K562 (cell line): ENCODE data around the gene TNFRSF6B. TPM values are rescaled to one million over a fixed set of nuclear protein-coding genes. Genes with fewer than 3 reads are reported as not detected.

ENCODE experiments used
- ARHGAP35 ChIP-seq: fragments of 450-650 bp; IDR thresholded peaks from 2 replicates; pipeline ENCODE4 v1.6.1; 2018; ENCODE audit not compliant: partially characterized antibody
- CBX2 ChIP-seq: fragments of 200-600 bp; sonication (generic); IDR thresholded peaks from one replicate; pipeline ENCODE4 v1.6.1; 2012; ENCODE audit warnings: mild to moderate bottlenecking, low read length, inconsistent platforms; ENCODE audit not compliant: insufficient read depth, poor library complexity, severe bottlenecking
- CHD7 ChIP-seq: fragments of 200-600 bp; sonication (generic); IDR thresholded peaks from one replicate; pipeline ENCODE4 v1.6.1; 2012; ENCODE audit warnings: mild to moderate bottlenecking, low read depth, low read length, inconsistent platforms
- GMEB1 ChIP-seq: fragments of 250-450 bp; sonication (Bioruptor Pico); IDR thresholded peaks from 2 replicates; pipeline ENCODE4 v1.4.0; 2020; ENCODE audit warnings: mild to moderate bottlenecking
- NELFE ChIP-seq: IDR thresholded peaks from 2 replicates; pipeline ENCODE4 v1.6.1; 2011; ENCODE audit warnings: mild to moderate bottlenecking; ENCODE audit not compliant: insufficient read depth, insufficient read length
- TCF3 ChIP-seq: sonication (generic); formaldehyde crosslinking; IDR thresholded peaks from 2 replicates; pipeline ENCODE4 v1.4.0; 2020; ENCODE audit warnings: mild to moderate bottlenecking, missing genetic modification reagents
- ZSCAN32 ChIP-seq: fragments of 450-650 bp; formaldehyde crosslinking; IDR thresholded peaks from 2 replicates; pipeline ENCODE4 v1.4.0; 2020; ENCODE audit warnings: mild to moderate bottlenecking, moderate library complexity
- polyA plus RNA-seq, 8 experiments: library from polyadenylated mRNA; depleted of rRNA in 4 of 8; stranded (reverse) in 5 of 8; unstranded in 3 of 8; fragments of >200 nt; fragmentation: Nextera tagmentation in 2 of 8; fragmentation: Illumina TruSeq in 1 of 8; extraction: Ambion mirVana in 2 of 8; extraction: Trizol in 1 of 8; gene quantifications; 2 replicates each; pipeline versions ENCODE4 v1.2.1 to v1.2.3, GENCODE V29; 2011 to 2014; ENCODE audit warnings: inconsistent platforms in 1 of 8, missing spikeins in 1 of 8
- total RNA-seq, 7 experiments: library from RNA; depleted of rRNA in 6 of 7; stranded (reverse); fragments of >200 nt in 6 of 7; fragmentation: Illumina TruSeq in 2 of 7; extraction: Trizol in 2 of 7; gene quantifications; 2 replicates each; pipeline versions ENCODE4 v1.2.1 to v1.2.3, GENCODE V29; 2011 to 2021; ENCODE audit warnings: low replicate concordance in 1 of 7
- TF ChIP-seq, protein P1 (sequence below): fragments of 250-450 bp; sonication (Bioruptor Pico); IDR thresholded peaks from 2 replicates; pipeline ENCODE4 v1.5.0; 2022; ENCODE audit warnings: mild to moderate bottlenecking

Gene TNFRSF6B
- total and polyA plus RNA-seq, 9 of the 15 experiments (the other 6 are each of a cell fraction or from before 2014, with no cell fraction given), result 0.10 to 3.5 (median 0.32) TPM; not detected in 6

GRCh38 chr20:63653041-63653973 is 43.1 kb upstream of the TNFRSF6B start, which contains the start of gene STMN3 (continued):
- TF ChIP-seq, protein P1, sequence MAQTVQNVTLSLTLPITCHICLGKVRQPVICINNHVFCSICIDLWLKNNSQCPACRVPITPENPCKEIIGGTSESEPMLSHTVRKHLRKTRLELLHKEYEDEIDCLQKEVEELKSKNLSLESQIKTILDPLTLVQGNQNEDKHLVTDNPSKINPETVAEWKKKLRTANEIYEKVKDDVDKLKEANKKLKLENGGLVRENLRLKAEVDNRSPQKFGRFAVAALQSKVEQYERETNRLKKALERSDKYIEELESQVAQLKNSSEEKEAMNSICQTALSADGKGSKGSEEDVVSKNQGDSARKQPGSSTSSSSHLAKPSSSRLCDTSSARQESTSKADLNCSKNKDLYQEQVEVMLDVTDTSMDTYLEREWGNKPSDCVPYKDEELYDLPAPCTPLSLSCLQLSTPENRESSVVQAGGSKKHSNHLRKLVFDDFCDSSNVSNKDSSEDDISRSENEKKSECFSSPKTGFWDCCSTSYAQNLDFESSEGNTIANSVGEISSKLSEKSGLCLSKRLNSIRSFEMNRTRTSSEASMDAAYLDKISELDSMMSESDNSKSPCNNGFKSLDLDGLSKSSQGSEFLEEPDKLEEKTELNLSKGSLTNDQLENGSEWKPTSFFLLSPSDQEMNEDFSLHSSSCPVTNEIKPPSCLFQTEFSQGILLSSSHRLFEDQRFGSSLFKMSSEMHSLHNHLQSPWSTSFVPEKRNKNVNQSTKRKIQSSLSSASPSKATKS (CRISPR knock-in tag), result no peak
- TF ChIP-seq TCF3, result no peak
- TF ChIP-seq GMEB1 (CRISPR knock-in tag), result no peak
- TF ChIP-seq NELFE, result no peak
- TF ChIP-seq ARHGAP35, result no peak
- no peak for TF ChIP-seq CBX2
- no peak for TF ChIP-seq ZSCAN32 (CRISPR knock-in tag)
- no peak for TF ChIP-seq CHD7
